Spleen (tissue), 11 donors: Measurements from ENCODE around the gene ANKRD33. TPM values are rescaled to one million over a fixed set of nuclear protein-coding genes. Genes with fewer than 3 reads are reported as not detected.

ENCODE experiments used
- DNase-seq: peaks from one replicate; pipeline ENCODE4 v3.0.0-alpha.2; 2020
- H3K27ac ChIP-seq, 8 donors: fragments of 200-600 bp; sonication (generic) in 7 of 8; 1 replicate in 4 of 8; 2 replicates in 4 of 8; pipeline versions ENCODE4 v1.5.0 to v1.8.0; 2016 to 2021; ENCODE audit warnings: inconsistent platforms in 4 of 8, mild to moderate bottlenecking in 4 of 8, moderate library complexity in 1 of 8
- H3K27me3 ChIP-seq, 7 donors: fragments of 200-600 bp; sonication (generic) in 6 of 7; replicated peaks in 1 of 7; 1 replicate in 4 of 7; 2 replicates in 3 of 7; pipeline versions ENCODE4 v1.5.0 to v1.8.0; 2016 to 2021; ENCODE audit warnings: inconsistent platforms in 3 of 7, mild to moderate bottlenecking in 1 of 7
- H3K36me3 ChIP-seq, 6 donors: fragments of 200-600 bp; sonication (generic) in 5 of 6; 1 replicate in 4 of 6; 2 replicates in 2 of 6; pipeline versions ENCODE4 v1.5.0 to v1.8.0; 2016 to 2021; ENCODE audit warnings: inconsistent platforms in 2 of 6
- H3K4me1 ChIP-seq, 6 donors: fragments of 200-600 bp; sonication (generic) in 5 of 6; 1 replicate in 3 of 6; 2 replicates in 3 of 6; pipeline versions ENCODE4 v1.5.0 to v1.8.0; 2016 to 2021; ENCODE audit warnings: inconsistent platforms in 3 of 6
- H3K4me3 ChIP-seq, 8 donors: fragments of 200-600 bp; sonication (generic) in 7 of 8; 1 replicate in 4 of 8; 2 replicates in 4 of 8; pipeline versions ENCODE4 v1.5.0 to v1.8.0; 2016 to 2021; ENCODE audit warnings: inconsistent platforms in 4 of 8, mild to moderate bottlenecking in 4 of 8, moderate library complexity in 2 of 8
- H3K9me3 ChIP-seq, 8 donors: fragments of 200-600 bp; sonication (generic) in 7 of 8; 1 replicate in 4 of 8; 2 replicates in 4 of 8; pipeline versions ENCODE4 v1.5.0 to v1.8.0; 2016 to 2021; ENCODE audit warnings: inconsistent platforms in 4 of 8
- CTCF ChIP-seq, 11 experiments: fragments of 200-600 bp in 7 of 11; fragments of 450-650 bp in 4 of 11; sonication (generic) in 4 of 11; IDR thresholded peaks in 8 of 11; conservative IDR thresholded peaks in 3 of 11; 1 replicate in 7 of 11; 2 replicates in 4 of 11; pipeline versions ENCODE4 v1.4.0 to v1.8.0; 2016 to 2021; ENCODE audit warnings: antibody characterized with exemption in 11 of 11, inconsistent platforms in 4 of 11, mild to moderate bottlenecking in 1 of 11
- POLR2A ChIP-seq, 3 donors: fragments of 450-650 bp; IDR thresholded peaks; one replicate each; pipeline ENCODE4 v1.5.1; 2017; ENCODE audit warnings: antibody characterized with exemption in 3 of 3, mild to moderate bottlenecking in 1 of 3
- POLR2AphosphoS5 ChIP-seq, 3 donors: sonication (generic); formaldehyde crosslinking; IDR thresholded peaks; one replicate each; pipeline ENCODE4 v1.5.1; 2017; ENCODE audit warnings: antibody characterized with exemption in 3 of 3
- WGBS, 5 donors: extraction: QIAGEN DNeasy Blood & Tissue Kit in 3 of 5; methylation state at CpG; one replicate each; pipeline versions ENCODE4 v1.1.5 to v1.1.7; 2013 to 2018; 5-methylcytosine and 5-hydroxymethylcytosine counted together
- intact Hi-C: fragments of 100-400 bp; cut with DNase I; formaldehyde crosslinking; loops from one replicate; pipeline ENCODE4 v1.15.0; 2023; ENCODE audit warnings: low total_unique reads
- polyA plus RNA-seq, 3 donors: library from polyadenylated mRNA; stranded (reverse); fragments of 200-250 nt; gene quantifications; one replicate each; pipeline ENCODE4 v1.2.1, GENCODE V29; 2013
- total RNA-seq, 7 donors: library from RNA; depleted of rRNA in 3 of 7; stranded (reverse); fragments of >200 nt in 3 of 7; fragmentation: NEBNext Ultra II Directional in 4 of 7; extraction: Animal tissue kit (Norgen Biotek cat#: 25700) in 4 of 7; gene quantifications; one replicate each; pipeline versions ENCODE4 v1.1.0 to v1.2.1, GENCODE V29; 2016 to 2021
- donor health status: healthy with polysubstance abuse.
- donor health status: DM: no; HTN: no; CAD: no; lungs with moderate emphysema.
- donor health status: DM: no; HTN: no; CAD: no.
- donor health status: Bipolar disorder and iron deficiency.
- donor health status: healthy.
- donor health status: DM: no; HTN: no; CAD: no.
- donor health status: DM: yes; HTN: yes; CAD: no.

The ANKRD33 gene
- total and polyA plus RNA-seq, 10 donors = not detected

GRCh38 chr12:51926064-51926632 lies 38.2 kb downstream of the ANKRD33 start:
- intact Hi-C loops = no loop called here
- H3K36me3 ChIP-seq = peaks cover 0 to 3% (median 0%) of the 10 kb centered on the region in 6 donors
- H3K27ac ChIP-seq = peak overlapping the region; percentile 59 to 85 (median 76)
- 44 to 51% (median 49%) methylated on average over 8 of the region's 8 CpGs for WGBS, 5 donors
- no peaks in the 10 kb centered on the region for H3K27me3 ChIP-seq
- H3K9me3 ChIP-seq = no peaks in the 10 kb centered on the region
- H3K4me3 ChIP-seq = no peak overlapping the region
- TF ChIP-seq POLR2AphosphoS5 (IDR thresholded peaks at IDR 0.05) (peak in 2 of 3 donors; percentile 81), POLR2A (IDR thresholded peaks at IDR 0.05) (no peak), CTCF (IDR thresholded peaks at IDR 0.05 in 8 of 11, conservative IDR thresholded peaks at IDR 0.05 in 3 of 11) (peak in 1 of 11 experiments; percentile 3)
- peaks cover 19 to 54% (median 48%) of the 10 kb centered on the region in 6 donors for H3K4me1 ChIP-seq
- no peak for DNase-seq

- peak overlapping the region; percentile 59 to 85 (median 76) for H3K27ac ChIP-seq
- no peaks in the 10 kb centered on the region for H3K9me3 ChIP-seq
- no peaks in the 10 kb centered on the region for H3K36me3 ChIP-seq
- intact Hi-C loops = no loop called here
- no peak for DNase-seq
- no peak overlapping the region for H3K4me3 ChIP-seq
- no peaks in the 10 kb centered on the region for H3K27me3 ChIP-seq
- H3K4me1 ChIP-seq = peaks cover 19 to 49% (median 46%) of the 10 kb centered on the region in 6 donors
- WGBS, 5 donors = 77 to 96% (median 93%) methylated on average over 2 of the region's 2 CpGs
- TF ChIP-seq CTCF (IDR thresholded peaks at IDR 0.05 in 8 of 11, conservative IDR thresholded peaks at IDR 0.05 in 3 of 11) = peak; percentile 16 to 63 (median 39)
- TF ChIP-seq POLR2A (IDR thresholded peaks at IDR 0.05) = no peak
Observed at GRCh38 chr12:51926718-51927117, 38.8 kb downstream of the ANKRD33 start.

- no peak overlapping the region for H3K27ac ChIP-seq
- TF ChIP-seq POLR2A (IDR thresholded peaks at IDR 0.05) (no peak), CTCF (IDR thresholded peaks at IDR 0.05 in 8 of 11, conservative IDR thresholded peaks at IDR 0.05 in 3 of 11) (no peak), POLR2AphosphoS5 (IDR thresholded peaks at IDR 0.05) (no peak)
- H3K4me1 ChIP-seq = no peaks in the 10 kb centered on the region
- 77 to 86% (median 80%) methylated on average over 5 of the region's 5 CpGs for WGBS, 5 donors
- H3K36me3 ChIP-seq = no peaks in the 10 kb centered on the region
- DNase-seq = no peak
- intact Hi-C loops = no loop called here
- H3K4me3 ChIP-seq = no peak overlapping the region
- no peaks in the 10 kb centered on the region for H3K27me3 ChIP-seq
- H3K9me3 ChIP-seq = no peaks in the 10 kb centered on the region
Observed at GRCh38 chr12:51932218-51933076, 44.5 kb downstream of the ANKRD33 start.

GRCh38 chr12:51934080-51934479 lies 46.2 kb downstream of the ANKRD33 start:
- no peaks in the 10 kb centered on the region for H3K27me3 ChIP-seq
- no peaks in the 10 kb centered on the region for H3K9me3 ChIP-seq
- WGBS, 5 donors = 89 to 96% (median 94%) methylated on average over 4 of the region's 4 CpGs
- no peak overlapping the region for H3K4me3 ChIP-seq
- DNase-seq = no peak
- no peaks in the 10 kb centered on the region for H3K4me1 ChIP-seq
- no peak overlapping the region for H3K27ac ChIP-seq
- intact Hi-C loops = no loop called here
- TF ChIP-seq POLR2AphosphoS5 (IDR thresholded peaks at IDR 0.05) (no peak), CTCF (IDR thresholded peaks at IDR 0.05 in 8 of 11, conservative IDR thresholded peaks at IDR 0.05 in 3 of 11) (no peak), POLR2A (IDR thresholded peaks at IDR 0.05) (no peak)
- no peaks in the 10 kb centered on the region for H3K36me3 ChIP-seq
